ENCODE data around the gene SHB. TPM values are rescaled to one million over a fixed set of nuclear protein-coding genes. Genes with fewer than 3 reads are reported as not detected.

SHB gene
- total RNA-seq, 2 donors from 2014 or later: 25.2 to 29.3 TPM

- WGBS, 2 donors: 91 to 93% methylated on average over 5 of the region's 5 CpGs
- Histone ChIP-seq H3K27me3 (no peaks in the 10 kb centered on the region), H3K27ac (no peak overlapping the region), H3K4me1 (peaks cover 30% of the 10 kb centered on the region), H3K4me3 (no peak overlapping the region), H3K36me3 (replicated peaks in 1 of 2; ENCODE audit: insufficient read depth in 1 of 2, low read depth in 2 of 2) (no peaks in the 10 kb centered on the region), H3K9me3 (no peaks in the 10 kb centered on the region)
- no peak for DNase-seq
- intact Hi-C loops (cut with DNase I): loop anchor here (10.0 kb wide), 1 partner anchor 55 kb away; no protein-coding TSS in a partner anchor
- TF ChIP-seq POLR2A (IDR thresholded peaks at IDR 0.05) (no peak), CTCF (IDR thresholded peaks at IDR 0.05) (no peak)
- ATAC-seq: no peak
Measured at GRCh38 chr9:37979844-37980243, 89.2 kb downstream of the SHB start.

DNA sequence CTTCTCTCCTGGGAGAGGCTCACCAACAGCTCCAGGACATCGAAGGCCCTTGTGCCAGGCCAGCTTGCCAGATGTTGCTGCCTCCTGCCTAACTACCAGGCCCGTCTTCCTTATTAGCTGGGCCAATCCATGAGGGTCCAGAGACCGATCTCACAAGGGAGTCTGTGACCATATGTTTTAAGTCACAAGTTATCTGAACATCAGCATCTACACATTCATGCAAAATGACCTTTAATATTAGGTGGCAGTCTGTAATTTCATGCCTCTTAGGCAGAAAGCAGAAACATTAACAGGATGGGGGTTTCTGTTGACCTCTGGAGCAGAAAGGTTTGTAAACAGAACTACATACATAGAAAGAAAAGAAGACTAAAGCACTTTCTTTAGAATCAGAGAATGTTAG lies 90.0 kb downstream of the SHB start:
- TF ChIP-seq CTCF (IDR thresholded peaks at IDR 0.05) (no peak), POLR2A (IDR thresholded peaks at IDR 0.05) (no peak)
- intact Hi-C loops (cut with DNase I): no loop called here
- Histone ChIP-seq H3K27me3 (no peaks in the 10 kb centered on the region), H3K9me3 (no peaks in the 10 kb centered on the region), H3K4me1 (peaks cover 21% of the 10 kb centered on the region), H3K27ac (no peak overlapping the region), H3K36me3 (replicated peaks in 1 of 2; ENCODE audit: insufficient read depth in 1 of 2, low read depth in 2 of 2) (peaks cover 0 to 2% of the 10 kb centered on the region in 2 donors), H3K4me3 (no peak overlapping the region)
- 86% methylated on average over 3 of the region's 3 CpGs for WGBS, 2 donors
- DNase-seq: no peak
- ATAC-seq: no peak

DNA sequence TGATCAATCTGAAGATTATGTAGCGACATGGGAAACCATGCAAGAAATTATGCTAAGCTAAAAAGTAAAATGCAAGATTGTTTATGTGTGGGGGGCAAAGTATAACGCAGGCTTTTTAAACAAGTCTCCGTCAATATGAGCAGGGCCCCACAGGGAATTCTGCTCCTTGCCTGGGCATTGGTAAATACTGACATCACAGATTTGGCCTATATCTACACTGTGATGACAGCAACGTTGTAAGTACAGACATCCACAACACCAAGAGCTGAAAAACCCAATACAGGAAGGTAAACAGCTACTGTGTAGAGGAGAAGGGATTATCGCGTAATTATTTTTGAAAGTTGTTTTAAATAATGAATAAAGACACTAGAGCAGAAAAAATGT lies 90.6 kb downstream of the SHB start:
- intact Hi-C loops (cut with DNase I): no loop called here
- Histone ChIP-seq H3K27ac (no peak overlapping the region), H3K4me3 (no peak overlapping the region), H3K36me3 (replicated peaks in 1 of 2; ENCODE audit: insufficient read depth in 1 of 2, low read depth in 2 of 2) (peaks cover 0 to 2% of the 10 kb centered on the region in 2 donors), H3K4me1 (peaks cover 21% of the 10 kb centered on the region), H3K27me3 (no peaks in the 10 kb centered on the region), H3K9me3 (no peaks in the 10 kb centered on the region)
- 69 to 73% methylated on average over 6 of the region's 6 CpGs for WGBS, 2 donors
- ATAC-seq (no peak), DNase-seq (no peak)
- TF ChIP-seq POLR2A (IDR thresholded peaks at IDR 0.05): no peak
- no peak for TF ChIP-seq CTCF (IDR thresholded peaks at IDR 0.05)

- no peak overlapping the region for H3K27ac ChIP-seq
- no peak for ATAC-seq
Measured at GRCh38 chr9:37977851-37978480, 91.1 kb downstream of the SHB start.

More at GRCh38 chr9:37977851-37978480, 91.1 kb downstream of the SHB start:
- peaks cover 21% of the 10 kb centered on the region for H3K4me1 ChIP-seq
- DNase-seq: no peak
- TF ChIP-seq POLR2A (IDR thresholded peaks at IDR 0.05) (no peak), CTCF (IDR thresholded peaks at IDR 0.05) (no peak)
- intact Hi-C loops (cut with DNase I): no loop called here
- H3K9me3 ChIP-seq: no peaks in the 10 kb centered on the region
- H3K27me3 ChIP-seq: no peaks in the 10 kb centered on the region
- 52 to 59% methylated on average over 5 of the region's 5 CpGs for WGBS, 2 donors
- no peak overlapping the region for H3K4me3 ChIP-seq
- H3K36me3 ChIP-seq (replicated peaks in 1 of 2; ENCODE audit: insufficient read depth in 1 of 2, low read depth in 2 of 2): peaks cover 0 to 2% of the 10 kb centered on the region in 2 donors

Measured in body of pancreas (tissue), 4 donors.